Loucy (cell line): ENCODE measurements around the gene ZNF521.

Source experiments
- H2AFZ ChIP-seq: fragments of 200-600 bp; sonication (generic); 2 replicates; pipeline ENCODE4 v1.6.0; 2016; ENCODE audit warnings: antibody characterized with exemption, mild to moderate bottlenecking, low read length, moderate library complexity
- H3F3A ChIP-seq: fragments of 200-600 bp; 2 replicates; pipeline ENCODE4 v1.6.0; 2016; ENCODE audit warnings: antibody characterized with exemption, low read depth, mild to moderate bottlenecking
- H3K27me3 ChIP-seq: fragments of 200-600 bp; sonication (generic); 2 replicates; pipeline ENCODE4 v1.6.1; 2014; ENCODE audit warnings: low read length, mild to moderate bottlenecking; ENCODE audit not compliant: insufficient read depth, poor library complexity, severe bottlenecking
- H3K36me3 ChIP-seq: fragments of 200-600 bp; sonication (generic); 2 replicates; pipeline ENCODE4 v1.6.1; 2016; ENCODE audit warnings: low read length; ENCODE audit not compliant: insufficient read depth
- H3K4me1 ChIP-seq: fragments of 200-600 bp; sonication (generic); 2 replicates; pipeline ENCODE4 v1.5.1; 2014; ENCODE audit warnings: low read length, mild to moderate bottlenecking; ENCODE audit not compliant: insufficient read depth, poor library complexity, severe bottlenecking
- H3K4me2 ChIP-seq: fragments of 200-600 bp; sonication (generic); 2 replicates; pipeline ENCODE4 v1.6.0; 2014; ENCODE audit warnings: antibody characterized with exemption, low read length, low read depth, mild to moderate bottlenecking; ENCODE audit not compliant: poor library complexity, severe bottlenecking
- H3K4me3 ChIP-seq: fragments of 200-600 bp; sonication (generic); 2 replicates; pipeline ENCODE4 v1.5.1; 2014; ENCODE audit warnings: low read length, mild to moderate bottlenecking, mixed read lengths; ENCODE audit not compliant: poor library complexity, severe bottlenecking
- H3K79me2 ChIP-seq: fragments of 200-600 bp; sonication (generic); 2 replicates; pipeline ENCODE4 v1.6.1; 2014; ENCODE audit warnings: low read length; ENCODE audit not compliant: insufficient read depth
- H3K9ac ChIP-seq: fragments of 200-600 bp; sonication (generic); 2 replicates; pipeline ENCODE4 v1.6.0; 2014; ENCODE audit warnings: mild to moderate bottlenecking, low read depth, low read length, moderate library complexity; ENCODE audit not compliant: poor library complexity, severe bottlenecking
- H3K9me2 ChIP-seq: fragments of 200-600 bp; sonication (generic); replicated peaks from 2 replicates; pipeline ENCODE4 v1.6.1; 2016; ENCODE audit warnings: low read depth, low read length, mixed read lengths
- H3K9me3 ChIP-seq: fragments of 200-600 bp; sonication (generic); 2 replicates; pipeline ENCODE4 v1.6.1; 2014; ENCODE audit warnings: mild to moderate bottlenecking, antibody characterized with exemption, low read length, low read depth; ENCODE audit not compliant: insufficient read depth
- H4K20me1 ChIP-seq: fragments of 200-600 bp; sonication (generic); 2 replicates; pipeline ENCODE4 v1.6.0; 2014; ENCODE audit warnings: antibody characterized with exemption, low read length, mild to moderate bottlenecking; ENCODE audit not compliant: insufficient read depth, poor library complexity, severe bottlenecking
- CTCF ChIP-seq: fragments of 200-600 bp; sonication (generic); conservative IDR thresholded peaks from 2 replicates; pipeline ENCODE4 v1.5.1; 2014; ENCODE audit warnings: mild to moderate bottlenecking, antibody characterized with exemption, low read length
- EZH2phosphoT487 ChIP-seq: fragments of 200-600 bp; IDR thresholded peaks from 2 replicates; pipeline ENCODE4 v1.6.1; 2018; ENCODE audit warnings: antibody characterized with exemption, mild to moderate bottlenecking, moderate library complexity, borderline replicate concordance

The ZNF521 gene

GRCh38 chr18:25047421-25047820 lies 304.5 kb downstream of the ZNF521 start:
- H3K4me1 ChIP-seq, result peaks cover 10% of the 10 kb centered on the region

GRCh38 chr18:25044694-25045093 lies 307.3 kb downstream of the ZNF521 start:
- Histone ChIP-seq H3K9me2 (no peaks in the 10 kb centered on the region), H4K20me1 (no peaks in the 10 kb centered on the region), H2AFZ (no peak overlapping the region), H3K4me3 (no peak overlapping the region), H3K9ac (no peak overlapping the region), H3K79me2 (no peaks in the 10 kb centered on the region), H3K4me1 (peaks cover 9% of the 10 kb centered on the region), H3F3A (no peaks in the 10 kb centered on the region), H3K27me3 (no peaks in the 10 kb centered on the region), H3K4me2 (no peak overlapping the region), H3K9me3 (no peaks in the 10 kb centered on the region), H3K36me3 (no peaks in the 10 kb centered on the region)
- TF ChIP-seq CTCF (no peak), EZH2phosphoT487 (no peak)

More at GRCh38 chr18:25047421-25047820, 304.5 kb downstream of the ZNF521 start:
- no peaks in the 10 kb centered on the region for H3F3A ChIP-seq
- no peaks in the 10 kb centered on the region for H3K9me3 ChIP-seq
- no peak overlapping the region for H2AFZ ChIP-seq
- no peak overlapping the region for H3K4me2 ChIP-seq
- H3K36me3 ChIP-seq, result no peaks in the 10 kb centered on the region
- no peak overlapping the region for H3K4me3 ChIP-seq
- no peaks in the 10 kb centered on the region for H4K20me1 ChIP-seq
- H3K27me3 ChIP-seq, result no peaks in the 10 kb centered on the region
- TF ChIP-seq EZH2phosphoT487 (no peak), CTCF (no peak)
- H3K9me2 ChIP-seq, result no peaks in the 10 kb centered on the region
- H3K9ac ChIP-seq, result no peak overlapping the region
- H3K79me2 ChIP-seq, result no peaks in the 10 kb centered on the region

- H3F3A ChIP-seq, result no peaks in the 10 kb centered on the region
- H3K27me3 ChIP-seq, result no peaks in the 10 kb centered on the region
- H3K36me3 ChIP-seq, result no peaks in the 10 kb centered on the region
- no peaks in the 10 kb centered on the region for H3K79me2 ChIP-seq
- no peaks in the 10 kb centered on the region for H3K4me1 ChIP-seq
- no peaks in the 10 kb centered on the region for H3K9me2 ChIP-seq
- H3K4me3 ChIP-seq, result no peak overlapping the region
- no peak overlapping the region for H3K9ac ChIP-seq
- TF ChIP-seq EZH2phosphoT487, result no peak
- no peak for TF ChIP-seq CTCF
- no peak overlapping the region for H3K4me2 ChIP-seq
- no peaks in the 10 kb centered on the region for H3K9me3 ChIP-seq
- H4K20me1 ChIP-seq, result no peaks in the 10 kb centered on the region
- H2AFZ ChIP-seq, result no peak overlapping the region
Observed at GRCh38 chr18:25043104-25043503, 308.9 kb downstream of the ZNF521 start.
